ENCODE measurements around the gene MRPS27.
A peak's percentile ranks its signal among the peaks of the same experiment; 100 is the strongest.
"Not testable (repeated sequence)": the region's sequence is repeated elsewhere in the genome, so short reads cannot be mapped to it uniquely, and the experiment has no call there.

Gene MRPS27

GRCh38 chr5:72324189-72324825 lies 4.3 kb upstream of the MRPS27 start:
- H2BK120ac ChIP-seq (ENCODE audit: low read depth, low read length), result no peak overlapping the region
- no peak overlapping the region for H3K4me3 ChIP-seq (ENCODE audit: low read length)
- H3K9ac ChIP-seq (ENCODE audit: low read length), result no peak overlapping the region
- H3K18ac ChIP-seq (ENCODE audit: low read length), result no peak overlapping the region
- H3K56ac ChIP-seq (ENCODE audit: low read length), result no peak overlapping the region
- no peak overlapping the region for H3K23ac ChIP-seq (ENCODE audit: low read length)
- no peak overlapping the region for H2AK5ac ChIP-seq (ENCODE audit: low read length)
- H3K36me3 ChIP-seq (ENCODE audit: control insufficient read depth, insufficient read depth, low read length), result no peaks in the 10 kb centered on the region
- no peak overlapping the region for H2BK15ac ChIP-seq (replicated peaks; ENCODE audit: low read depth)
- DNase-seq, result no peak
- no peaks in the 10 kb centered on the region for H3K4me1 ChIP-seq (ENCODE audit: control insufficient read depth, low read depth, low read length)
- H3K27ac ChIP-seq (ENCODE audit: low read depth, low read length), result no peak overlapping the region
- no peak overlapping the region for H3K4me2 ChIP-seq (ENCODE audit: low read length)
- no CpG with 5 or more reads among the region's 5 CpGs for WGBS (ENCODE audit: extremely low coverage, insufficient coverage, low lambda C conversion rate)
- no peak overlapping the region for H4K5ac ChIP-seq (ENCODE audit: low read length)
- H2BK5ac ChIP-seq (ENCODE audit: low read length), result no peak overlapping the region
- no peaks in the 10 kb centered on the region for H3K79me1 ChIP-seq (ENCODE audit: low read length)
- H3K79me2 ChIP-seq (ENCODE audit: control insufficient read depth, insufficient read depth, low read length), result peaks cover 2% of the 10 kb centered on the region
- H3K27me3 ChIP-seq (ENCODE audit: insufficient read depth, low read length, poor library complexity), result no peaks in the 10 kb centered on the region
- no peak overlapping the region for H4K8ac ChIP-seq (ENCODE audit: low read depth, low read length)
- no peak overlapping the region for H3K4ac ChIP-seq (ENCODE audit: low read depth, low read length)

GRCh38 chr5:72319435-72319975 lies 535 bp downstream of the MRPS27 start:
- peak overlapping the region; percentile 93 for H3K56ac ChIP-seq (ENCODE audit: low read length)
- DNase-seq; H2BK120ac ChIP-seq (ENCODE audit: low read depth, low read length); H2AK5ac ChIP-seq (ENCODE audit: low read length); H3K27me3 ChIP-seq (ENCODE audit: insufficient read depth, low read length, poor library complexity); H2BK15ac ChIP-seq (replicated peaks; ENCODE audit: low read depth); H4K5ac ChIP-seq (ENCODE audit: low read length); H2BK5ac ChIP-seq (ENCODE audit: low read length); H3K79me1 ChIP-seq (ENCODE audit: low read length); H3K4me1 ChIP-seq (ENCODE audit: control insufficient read depth, low read depth, low read length); H3K36me3 ChIP-seq (ENCODE audit: control insufficient read depth, insufficient read depth, low read length); H3K23ac ChIP-seq (ENCODE audit: low read length): not testable (repeated sequence)
- peak overlapping the region; percentile 67 for H4K8ac ChIP-seq (ENCODE audit: low read depth, low read length)
- H3K79me2 ChIP-seq (ENCODE audit: control insufficient read depth, insufficient read depth, low read length), result peaks cover 13% of the 10 kb centered on the region
- peak overlapping the region; percentile 76 for H3K27ac ChIP-seq (ENCODE audit: low read depth, low read length)
- peak overlapping the region; percentile 87 for H3K4me3 ChIP-seq (ENCODE audit: low read length)
- H3K4me2 ChIP-seq (ENCODE audit: low read length), result peak overlapping the region; percentile 23
- peak overlapping the region; percentile 73 for H3K9ac ChIP-seq (ENCODE audit: low read length)
- H3K4ac ChIP-seq (ENCODE audit: low read depth, low read length), result peak overlapping the region; percentile 18
- no CpG with 5 or more reads among the region's 28 CpGs for WGBS (ENCODE audit: extremely low coverage, insufficient coverage, low lambda C conversion rate)
- H3K18ac ChIP-seq (ENCODE audit: low read length), result peak overlapping the region; percentile 13

GRCh38 chr5:72314571-72315172 lies 5.4 kb downstream of the MRPS27 start:
- no peak overlapping the region for H2BK5ac ChIP-seq (ENCODE audit: low read length)
- no peaks in the 10 kb centered on the region for H3K27me3 ChIP-seq (ENCODE audit: insufficient read depth, low read length, poor library complexity)
- peaks cover 2% of the 10 kb centered on the region for H3K36me3 ChIP-seq (ENCODE audit: control insufficient read depth, insufficient read depth, low read length)
- H3K4me3 ChIP-seq (ENCODE audit: low read length), result no peak overlapping the region
- H4K5ac ChIP-seq (ENCODE audit: low read length), result no peak overlapping the region
- H3K79me2 ChIP-seq (ENCODE audit: control insufficient read depth, insufficient read depth, low read length), result peaks cover 15% of the 10 kb centered on the region
- no peak overlapping the region for H2BK15ac ChIP-seq (replicated peaks; ENCODE audit: low read depth)
- no peak overlapping the region for H4K8ac ChIP-seq (ENCODE audit: low read depth, low read length)
- WGBS (ENCODE audit: extremely low coverage, insufficient coverage, low lambda C conversion rate), result no CpG with 5 or more reads among the region's 3 CpGs
- DNase-seq, result no peak
- no peak overlapping the region for H3K27ac ChIP-seq (ENCODE audit: low read depth, low read length)
- no peak overlapping the region for H3K23ac ChIP-seq (ENCODE audit: low read length)
- no peak overlapping the region for H3K18ac ChIP-seq (ENCODE audit: low read length)
- peaks cover 6% of the 10 kb centered on the region for H3K79me1 ChIP-seq (ENCODE audit: low read length)
- no peak overlapping the region for H3K4me2 ChIP-seq (ENCODE audit: low read length)
- no peak overlapping the region for H3K9ac ChIP-seq (ENCODE audit: low read length)
- H2BK120ac ChIP-seq (ENCODE audit: low read depth, low read length), result no peak overlapping the region
- H2AK5ac ChIP-seq (ENCODE audit: low read length), result no peak overlapping the region
- H3K56ac ChIP-seq (ENCODE audit: low read length), result peak overlapping the region; percentile 46
- no peaks in the 10 kb centered on the region for H3K4me1 ChIP-seq (ENCODE audit: control insufficient read depth, low read depth, low read length)
- H3K4ac ChIP-seq (ENCODE audit: low read depth, low read length), result no peak overlapping the region

- Histone ChIP-seq H2BK120ac (ENCODE audit: low read depth, low read length) (no peak overlapping the region), H3K27ac (ENCODE audit: low read depth, low read length) (no peak overlapping the region), H4K5ac (ENCODE audit: low read length) (no peak overlapping the region), H4K8ac (ENCODE audit: low read depth, low read length) (no peak overlapping the region), H3K56ac (ENCODE audit: low read length) (no peak overlapping the region), H2BK15ac (replicated peaks; ENCODE audit: low read depth) (no peak overlapping the region), H3K27me3 (ENCODE audit: insufficient read depth, low read length, poor library complexity) (no peaks in the 10 kb centered on the region), H3K79me1 (ENCODE audit: low read length) (peaks cover 3% of the 10 kb centered on the region), H3K18ac (ENCODE audit: low read length) (no peak overlapping the region), H3K23ac (ENCODE audit: low read length) (no peak overlapping the region), H3K9ac (ENCODE audit: low read length) (no peak overlapping the region), H2AK5ac (ENCODE audit: low read length) (no peak overlapping the region), H3K4me1 (ENCODE audit: control insufficient read depth, low read depth, low read length) (no peaks in the 10 kb centered on the region), H3K4ac (ENCODE audit: low read depth, low read length) (no peak overlapping the region), H3K4me2 (ENCODE audit: low read length) (no peak overlapping the region), H2BK5ac (ENCODE audit: low read length) (no peak overlapping the region), H3K4me3 (ENCODE audit: low read length) (no peak overlapping the region), H3K79me2 (ENCODE audit: control insufficient read depth, insufficient read depth, low read length) (peaks cover 7% of the 10 kb centered on the region), H3K36me3 (ENCODE audit: control insufficient read depth, insufficient read depth, low read length) (peaks cover 2% of the 10 kb centered on the region)
- DNase-seq, result no peak
- WGBS (ENCODE audit: extremely low coverage, insufficient coverage, low lambda C conversion rate), result no CpG with 5 or more reads among the region's 1 CpG
Observed at GRCh38 chr5:72313141-72313540, 6.9 kb downstream of the MRPS27 start.

- no peak overlapping the region for H3K27ac ChIP-seq (ENCODE audit: low read depth, low read length)
- peak overlapping the region; percentile 81 for H3K4ac ChIP-seq (ENCODE audit: low read depth, low read length)
- H4K8ac ChIP-seq (ENCODE audit: low read depth, low read length), result no peak overlapping the region
- H3K36me3 ChIP-seq (ENCODE audit: control insufficient read depth, insufficient read depth, low read length), result peaks cover 2% of the 10 kb centered on the region
- H3K23ac ChIP-seq (ENCODE audit: low read length), result no peak overlapping the region
- H3K4me3 ChIP-seq (ENCODE audit: low read length), result no peak overlapping the region
- H3K4me2 ChIP-seq (ENCODE audit: low read length), result no peak overlapping the region
- no peak overlapping the region for H2BK15ac ChIP-seq (replicated peaks; ENCODE audit: low read depth)
- H3K18ac ChIP-seq (ENCODE audit: low read length), result no peak overlapping the region
- H3K79me1 ChIP-seq (ENCODE audit: low read length), result peaks cover 2% of the 10 kb centered on the region
- DNase-seq, result no peak
- no peak overlapping the region for H4K5ac ChIP-seq (ENCODE audit: low read length)
- no CpG with 5 or more reads among the region's 6 CpGs for WGBS (ENCODE audit: extremely low coverage, insufficient coverage, low lambda C conversion rate)
- no peak overlapping the region for H2BK5ac ChIP-seq (ENCODE audit: low read length)
- peak overlapping the region; percentile 76 for H3K56ac ChIP-seq (ENCODE audit: low read length)
- peak overlapping the region; percentile 49 for H3K9ac ChIP-seq (ENCODE audit: low read length)
- peaks cover 9% of the 10 kb centered on the region for H3K79me2 ChIP-seq (ENCODE audit: control insufficient read depth, insufficient read depth, low read length)
- H3K4me1 ChIP-seq (ENCODE audit: control insufficient read depth, low read depth, low read length), result no peaks in the 10 kb centered on the region
- no peak overlapping the region for H2BK120ac ChIP-seq (ENCODE audit: low read depth, low read length)
- H3K27me3 ChIP-seq (ENCODE audit: insufficient read depth, low read length, poor library complexity), result no peaks in the 10 kb centered on the region
- peak overlapping the region; percentile 64 for H2AK5ac ChIP-seq (ENCODE audit: low read length)
Observed at GRCh38 chr5:72308853-72309191, 11.2 kb downstream of the MRPS27 start.
